BJ (cell line): ENCODE measurements around the gene VAMP2. TPM values are rescaled to one million over a fixed set of nuclear protein-coding genes. Genes with fewer than 3 reads are reported as not detected.

Source experiments
- CTCF ChIA-PET: fragments of 350-600 bp; formaldehyde crosslinking; extraction: SDS; loops from one replicate; lab custom pipeline; 2021; ENCODE audit warnings: antibody characterized with exemption, inconsistent platforms; lab: Yijun Ruan, JAX
- POLR2A ChIA-PET: fragments of 300-600 bp; sonication (Branson Sonifier 250); formaldehyde crosslinking; extraction: SDS; loops from one replicate; lab custom pipeline; 2021; ENCODE audit warnings: antibody characterized with exemption; lab: Charles Lee
- DNase-seq: peaks from one replicate; pipeline ENCODE4 v3.0.0-alpha.2; 2011; ENCODE audit warnings: low read depth
- H3K27me3 ChIP-seq: 2 replicates; pipeline ENCODE4 v1.6.0; 2011; ENCODE audit warnings: low read length; ENCODE audit not compliant: control insufficient read depth, insufficient read depth
- H3K36me3 ChIP-seq: 2 replicates; pipeline ENCODE4 v1.5.1; 2011; ENCODE audit warnings: low read length; ENCODE audit not compliant: control insufficient read depth, insufficient read depth
- H3K4me3 ChIP-seq: 2 replicates; pipeline ENCODE4 v1.5.1; 2011; ENCODE audit warnings: low read depth, mild to moderate bottlenecking, control low read depth, low read length
- polyA plus RNA-seq: library from polyadenylated mRNA; depleted of rRNA; stranded (reverse); fragments of >200 nt; gene quantifications from 2 replicates; pipeline ENCODE4 v1.2.3, GENCODE V29; 2011
- TF ChIP-seq, protein P1 (sequence below): IDR thresholded peaks from 2 replicates; pipeline ENCODE4 v1.5.1; 2011; ENCODE audit warnings: low read depth, mild to moderate bottlenecking, control low read depth, inconsistent platforms, low read length, moderate library complexity; ENCODE audit not compliant: insufficient read depth

VAMP2 gene
- polyA plus RNA-seq, 1 experiment: 22.8 TPM

DNA sequence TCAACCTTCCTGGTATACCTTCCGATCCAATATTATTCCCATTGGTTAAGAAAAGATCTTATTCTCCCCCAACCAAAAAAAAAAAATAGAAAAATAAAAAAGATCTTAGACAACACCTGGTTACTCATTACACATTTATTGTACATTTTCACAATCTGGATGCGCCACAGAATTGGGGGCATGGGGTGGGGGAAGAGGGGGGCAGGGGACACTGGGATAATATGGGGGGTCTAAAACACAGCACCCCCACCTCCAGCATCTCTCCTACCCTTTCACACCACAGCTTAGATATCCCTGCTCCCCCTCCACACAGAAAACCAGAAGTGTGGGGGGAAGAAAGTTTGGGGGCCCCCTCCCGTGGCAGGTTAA lies 3.7 kb downstream of the VAMP2 start:
- Histone ChIP-seq H3K4me3 (no peak overlapping the region), H3K27me3 (no peaks in the 10 kb centered on the region), H3K36me3 (peaks cover 12% of the 10 kb centered on the region)
- TF ChIP-seq, protein P1, sequence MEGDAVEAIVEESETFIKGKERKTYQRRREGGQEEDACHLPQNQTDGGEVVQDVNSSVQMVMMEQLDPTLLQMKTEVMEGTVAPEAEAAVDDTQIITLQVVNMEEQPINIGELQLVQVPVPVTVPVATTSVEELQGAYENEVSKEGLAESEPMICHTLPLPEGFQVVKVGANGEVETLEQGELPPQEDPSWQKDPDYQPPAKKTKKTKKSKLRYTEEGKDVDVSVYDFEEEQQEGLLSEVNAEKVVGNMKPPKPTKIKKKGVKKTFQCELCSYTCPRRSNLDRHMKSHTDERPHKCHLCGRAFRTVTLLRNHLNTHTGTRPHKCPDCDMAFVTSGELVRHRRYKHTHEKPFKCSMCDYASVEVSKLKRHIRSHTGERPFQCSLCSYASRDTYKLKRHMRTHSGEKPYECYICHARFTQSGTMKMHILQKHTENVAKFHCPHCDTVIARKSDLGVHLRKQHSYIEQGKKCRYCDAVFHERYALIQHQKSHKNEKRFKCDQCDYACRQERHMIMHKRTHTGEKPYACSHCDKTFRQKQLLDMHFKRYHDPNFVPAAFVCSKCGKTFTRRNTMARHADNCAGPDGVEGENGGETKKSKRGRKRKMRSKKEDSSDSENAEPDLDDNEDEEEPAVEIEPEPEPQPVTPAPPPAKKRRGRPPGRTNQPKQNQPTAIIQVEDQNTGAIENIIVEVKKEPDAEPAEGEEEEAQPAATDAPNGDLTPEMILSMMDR: no peak
- POLR2A ChIA-PET: no interaction called here
- CTCF ChIA-PET: interaction anchor here (1.1 to 4.7 kb wide), 8 partner anchors 14 to 98 kb away, joined by 3 to 32 read pairs (median 13); partner anchors contain the start of genes ALOXE3 and HES7
- DNase-seq: no peak

GRCh38 chr17:8158267-8159031 lies 4.3 kb downstream of the VAMP2 start:
- ChIA-PET POLR2A (no interaction called here), CTCF (interaction anchor here (0.6 to 4.7 kb wide), 12 partner anchors 10 to 371 kb away, joined by 3 to 32 read pairs (median 4); partner anchors contain the start of genes ALOXE3 and HES7)
- TF ChIP-seq, protein P1: peak; percentile 87
- H3K4me3 ChIP-seq: no peak overlapping the region
- DNase-seq: no peak
- H3K27me3 ChIP-seq: no peaks in the 10 kb centered on the region
- peaks cover 12% of the 10 kb centered on the region for H3K36me3 ChIP-seq

DNA sequence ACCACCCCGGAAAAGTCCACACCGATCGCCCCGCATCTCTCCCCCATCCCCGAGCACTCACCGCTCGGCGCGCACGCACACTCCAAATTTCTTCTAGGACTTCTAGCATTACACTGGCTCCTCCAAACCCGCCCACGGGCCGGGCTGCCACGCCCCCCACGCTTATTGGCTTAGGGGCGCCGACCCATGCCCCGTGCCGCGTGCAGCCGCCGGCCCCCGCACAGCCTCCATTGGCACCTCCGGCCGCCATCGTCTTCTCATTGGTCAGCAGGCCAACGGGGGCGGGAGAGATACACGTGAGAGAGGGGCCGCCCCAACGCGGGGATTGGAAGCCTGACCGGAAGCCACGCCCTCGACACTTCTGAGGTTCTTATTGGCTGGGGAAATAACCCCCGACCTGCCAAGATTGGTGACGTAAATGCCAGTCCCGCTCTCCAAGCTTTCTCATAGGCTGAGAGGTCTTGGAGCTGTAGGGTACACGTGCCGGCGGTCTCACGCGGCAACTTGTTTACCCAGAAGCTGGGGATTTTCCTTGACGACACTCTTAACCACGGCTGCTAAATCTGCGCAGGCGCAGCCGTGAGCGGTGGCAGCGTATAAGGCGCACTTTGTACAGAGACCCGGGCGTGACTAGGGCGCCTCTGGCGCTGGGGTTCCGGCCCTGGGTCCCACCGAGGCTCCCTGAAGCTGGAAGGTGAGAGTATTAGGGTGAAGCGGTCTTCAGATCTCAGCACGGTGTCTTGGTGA lies 6.3 kb downstream of the VAMP2 start:
- TF ChIP-seq, protein P1: 0 out of 2 replicates have a peak, but pooled peaks have one; percentile 7
- POLR2A ChIA-PET: interaction anchor here (0.5 to 0.9 kb wide), 4 partner anchors 18 to 918 kb away, joined by 3 to 6 read pairs (median 3); no protein-coding TSS in a partner anchor

DNA sequence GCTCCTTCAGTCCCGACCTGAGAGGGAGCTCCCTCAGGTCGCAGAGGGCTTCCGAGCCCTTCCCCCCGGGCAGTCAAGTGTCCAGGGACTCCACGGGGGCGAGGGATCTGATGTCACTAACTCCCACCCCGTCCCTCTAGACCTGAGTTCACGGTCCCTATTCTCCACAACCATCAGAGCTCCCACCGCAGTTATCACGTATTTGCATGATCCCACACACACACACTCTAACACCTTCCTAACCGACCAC lies 6.8 kb downstream of the VAMP2 start:
- no peaks in the 10 kb centered on the region for H3K27me3 ChIP-seq
- ChIA-PET POLR2A (interaction anchor here (0.5 kb wide), 1 partner anchor 918 kb away, joined by 3 read pairs; no protein-coding TSS in a partner anchor), CTCF (interaction anchor here (0.9 to 4.2 kb wide), 6 partner anchors 19 to 70 kb away, joined by 3 to 32 read pairs (median 10); partner anchors contain the start of gene ALOXE3)
- TF ChIP-seq, protein P1: no peak
- peak overlapping the region; percentile 48 for H3K4me3 ChIP-seq
- peaks cover 11% of the 10 kb centered on the region for H3K36me3 ChIP-seq
- DNase-seq: no peak

More for the DNA sequence above, 6.3 kb downstream of the VAMP2 start:
- DNase-seq: peak; percentile 100
- Histone ChIP-seq H3K36me3 (peaks cover 12% of the 10 kb centered on the region), H3K4me3 (peak overlapping the region; percentile 48), H3K27me3 (no peaks in the 10 kb centered on the region)
- CTCF ChIA-PET: interaction anchor here (0.9 to 4.2 kb wide), 11 partner anchors 15 to 144 kb away, joined by 3 to 32 read pairs (median 4); partner anchors contain the start of gene ALOXE3
